ENCODE measurements around the gene GNG13. TPM values are rescaled to one million over a fixed set of nuclear protein-coding genes. Genes with fewer than 3 reads are reported as not detected.

The GNG13 gene
- total and polyA plus RNA-seq, 2 donors (not counting 3 experiments of a cell fraction or from before 2014, with no cell fraction given) = not detected

DNA sequence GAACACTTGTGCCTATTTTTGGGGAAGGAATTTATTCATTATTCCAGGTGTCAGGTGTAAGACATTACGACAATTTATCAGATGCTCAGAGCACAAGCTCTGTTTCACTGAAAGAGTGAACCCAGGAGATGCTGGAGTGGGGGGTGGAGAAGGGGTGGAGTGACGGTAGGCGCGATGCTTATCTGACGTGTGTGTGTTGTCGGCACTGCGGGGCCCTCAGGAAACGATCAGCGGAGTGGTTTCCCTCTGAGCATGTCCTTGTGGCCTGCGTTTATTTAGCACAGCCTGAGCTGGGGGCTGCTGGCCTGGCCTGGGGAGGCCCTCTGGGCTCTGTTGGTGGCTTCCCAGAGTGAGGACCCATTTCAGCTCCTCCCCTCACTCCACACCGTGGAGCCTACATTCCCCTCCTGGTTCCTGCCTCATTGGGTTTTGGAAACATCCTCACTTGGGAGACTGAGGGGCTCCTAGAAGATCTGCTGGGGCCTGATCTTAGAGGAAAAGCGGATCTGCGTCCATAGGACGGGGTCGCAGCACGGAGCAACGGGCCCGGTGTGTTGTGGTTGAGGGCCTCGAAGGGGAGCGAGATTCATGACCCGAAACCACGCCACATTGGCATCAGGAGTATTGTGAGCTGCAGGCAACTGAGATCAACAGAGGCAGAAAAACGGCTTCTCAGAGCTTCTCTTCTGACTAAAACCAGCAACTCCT is 19.0 kb upstream of the GNG13 start:
- H4K20me1 ChIP-seq (replicated peaks; ENCODE audit: control insufficient read depth, extremely low read depth, insufficient read depth, low read length) = no peaks in the 10 kb centered on the region
- H3K4me3 ChIP-seq (replicated peaks in 1 of 3; ENCODE audit: insufficient read depth in 1 of 3, low read depth in 1 of 3, low read length in 3 of 3) = no peak overlapping the region
- CTCF ChIA-PET = no interaction called here
- H3K27me3 ChIP-seq (ENCODE audit: control insufficient read depth in 2 of 2, insufficient read depth in 2 of 2, low read length in 2 of 2) = peaks cover 0 to 8% of the 10 kb centered on the region in 2 experiments
- no peaks in the 10 kb centered on the region for H3K9me3 ChIP-seq (replicated peaks; ENCODE audit: control insufficient read depth, insufficient read depth, low read length)
- no peak for FAIRE-seq
- H3K27ac ChIP-seq (ENCODE audit: insufficient read depth, low read depth, low read length) = no peak overlapping the region
- intact Hi-C loops (cut with micrococcal nuclease) (no loop called here), dilution Hi-C loops (cut with MboI; ENCODE audit: extremely low pct_ligation_motif_present, low sequenced_read_pairs) (no loop called here)
- H3K4me1 ChIP-seq (ENCODE audit: control insufficient read depth, extremely low read depth, insufficient read depth, low read length) = no peaks in the 10 kb centered on the region
- H3K79me2 ChIP-seq (ENCODE audit: control insufficient read depth, insufficient read depth, low read length) = no peaks in the 10 kb centered on the region
- no peaks in the 10 kb centered on the region for H3K9me1 ChIP-seq (replicated peaks; ENCODE audit: control insufficient read depth, extremely low read depth, insufficient read depth, low read length)
- POLR2A ChIA-PET = no interaction called here
- H3K36me3 ChIP-seq (ENCODE audit: control insufficient read depth in 2 of 2, extremely low read depth in 1 of 2, insufficient read depth in 2 of 2, low read length in 2 of 2) = no peaks in the 10 kb centered on the region
- TF ChIP-seq GATA2 (IDR thresholded peaks at IDR 0.05; ENCODE audit: insufficient read depth, insufficient read length, low read depth, low read length) = no peak
- no peak for TF ChIP-seq POLR2AphosphoS5 (IDR thresholded peaks at IDR 0.05; ENCODE audit: insufficient read depth, low read depth, low read length)
- no peak for TF ChIP-seq EZH2 (IDR thresholded peaks at IDR 0.05; ENCODE audit: borderline replicate concordance, low read depth, low read length, severe bottlenecking)
- TF ChIP-seq, protein P1, sequence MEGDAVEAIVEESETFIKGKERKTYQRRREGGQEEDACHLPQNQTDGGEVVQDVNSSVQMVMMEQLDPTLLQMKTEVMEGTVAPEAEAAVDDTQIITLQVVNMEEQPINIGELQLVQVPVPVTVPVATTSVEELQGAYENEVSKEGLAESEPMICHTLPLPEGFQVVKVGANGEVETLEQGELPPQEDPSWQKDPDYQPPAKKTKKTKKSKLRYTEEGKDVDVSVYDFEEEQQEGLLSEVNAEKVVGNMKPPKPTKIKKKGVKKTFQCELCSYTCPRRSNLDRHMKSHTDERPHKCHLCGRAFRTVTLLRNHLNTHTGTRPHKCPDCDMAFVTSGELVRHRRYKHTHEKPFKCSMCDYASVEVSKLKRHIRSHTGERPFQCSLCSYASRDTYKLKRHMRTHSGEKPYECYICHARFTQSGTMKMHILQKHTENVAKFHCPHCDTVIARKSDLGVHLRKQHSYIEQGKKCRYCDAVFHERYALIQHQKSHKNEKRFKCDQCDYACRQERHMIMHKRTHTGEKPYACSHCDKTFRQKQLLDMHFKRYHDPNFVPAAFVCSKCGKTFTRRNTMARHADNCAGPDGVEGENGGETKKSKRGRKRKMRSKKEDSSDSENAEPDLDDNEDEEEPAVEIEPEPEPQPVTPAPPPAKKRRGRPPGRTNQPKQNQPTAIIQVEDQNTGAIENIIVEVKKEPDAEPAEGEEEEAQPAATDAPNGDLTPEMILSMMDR (IDR thresholded peaks at IDR 0.05; ENCODE audit: extremely low read depth in 1 of 2, insufficient read depth in 1 of 2, low read depth in 1 of 2, low read length in 2 of 2) = no peak
- TF ChIP-seq JUN (IDR thresholded peaks at IDR 0.05; ENCODE audit: borderline replicate concordance, insufficient read depth, insufficient read length, low read depth) = no peak
- TF ChIP-seq FOS (IDR thresholded peaks at IDR 0.05; ENCODE audit: borderline replicate concordance, insufficient read depth, low read length) = no peak
- TF ChIP-seq, protein P2, sequence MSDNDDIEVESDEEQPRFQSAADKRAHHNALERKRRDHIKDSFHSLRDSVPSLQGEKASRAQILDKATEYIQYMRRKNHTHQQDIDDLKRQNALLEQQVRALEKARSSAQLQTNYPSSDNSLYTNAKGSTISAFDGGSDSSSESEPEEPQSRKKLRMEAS (IDR thresholded peaks at IDR 0.05; ENCODE audit: insufficient read depth, insufficient read length) = no peak
- no peak for TF ChIP-seq MYC (IDR thresholded peaks at IDR 0.05; ENCODE audit: low read depth, low read length)
- no peak for DNase-seq (ENCODE audit: low read depth, low spot score)
- H3K9ac ChIP-seq (replicated peaks; ENCODE audit: extremely low read depth, insufficient read depth, low read length) = no peak overlapping the region
- H3K4me2 ChIP-seq (ENCODE audit: insufficient read depth, low read length) = no peak overlapping the region
- no peak overlapping the region for H2AFZ ChIP-seq (ENCODE audit: low read depth, low read length)
- BruUV-seq (replicated peaks) = no TSS peak
